PC-3 (cell line): ENCODE data around the gene AMMECR1L.

ENCODE experiments used
- CTCF ChIP-seq: fragments of 300-600 bp; sonication (generic); conservative IDR thresholded peaks from 2 replicates; pipeline ENCODE4 v1.5.1; 2017; ENCODE audit warnings: antibody characterized with exemption, low read depth, mild to moderate bottlenecking, low read length
- EZH2 ChIP-seq: fragments of 300-600 bp; sonication (generic); IDR thresholded peaks from one replicate; pipeline ENCODE4 v1.6.1; 2017; ENCODE audit warnings: antibody characterized with exemption, mild to moderate bottlenecking, low read length; ENCODE audit not compliant: unreplicated experiment
- EZH2phosphoT487 ChIP-seq: fragments of 300-600 bp; sonication (generic); IDR thresholded peaks from 2 replicates; pipeline ENCODE4 v1.6.1; 2018; ENCODE audit warnings: mild to moderate bottlenecking, antibody characterized with exemption, low read length, borderline replicate concordance

- TF ChIP-seq CTCF (no peak), EZH2 (no peak), EZH2phosphoT487 (no peak)
Measured at GRCh38 chr2:127820080-127820668, 65.6 kb downstream of the AMMECR1L start.
